Measurements from ENCODE around the gene RNF148. TPM values are rescaled to one million over a fixed set of nuclear protein-coding genes. Genes with fewer than 3 reads are reported as not detected.

RNF148 gene
- polyA plus RNA-seq, 3 donors: not detected

- WGBS (ENCODE audit: insufficient coverage): no CpG with 5 or more reads among the region's 2 CpGs
- Mint-ChIP-seq H3K9me3 (peaks cover 0 to 12% (median 0%) of the 10 kb centered on the region in 7 donors), H3K36me3 (no peaks in the 10 kb centered on the region), H3K4me3 (no peak overlapping the region), H3K27me3 (ENCODE audit: low read depth in 3 of 3) (no peaks in the 10 kb centered on the region), H3K27ac (no peak overlapping the region), H3K4me1 (no peaks in the 10 kb centered on the region)
- H3K27me3 ChIP-seq (ENCODE audit: control insufficient read depth in 2 of 2, insufficient read depth in 2 of 2, low read length in 2 of 2): no peaks in the 10 kb centered on the region
- H3K4me1 ChIP-seq (ENCODE audit: control insufficient read depth in 1 of 2, insufficient read depth in 2 of 2, low read length in 2 of 2): no peaks in the 10 kb centered on the region
- intact Hi-C loops (cut with micrococcal nuclease): no loop called here
- TF ChIP-seq CTCF (IDR thresholded peaks at IDR 0.05): no peak
- H3K36me3 ChIP-seq (replicated peaks in 1 of 2; ENCODE audit: control insufficient read depth in 1 of 2, insufficient read depth in 2 of 2, low read length in 2 of 2): no peaks in the 10 kb centered on the region
- H3K27ac ChIP-seq (ENCODE audit: low read depth in 1 of 2, low read length in 2 of 2): no peak overlapping the region
- no peak for DNase-seq
- H4K20me1 ChIP-seq (ENCODE audit: insufficient read depth, low read length): no peaks in the 10 kb centered on the region
- H3K4me2 ChIP-seq (replicated peaks; ENCODE audit: extremely low read depth, low read length, poor library complexity, severe bottlenecking): no peak overlapping the region
- no peaks in the 10 kb centered on the region for H3K9me3 ChIP-seq (replicated peaks in 1 of 2; ENCODE audit: control insufficient read depth in 1 of 2, insufficient read depth in 1 of 2, low read length in 2 of 2)
- H2AFZ ChIP-seq (ENCODE audit: insufficient read depth, low read depth, low read length, poor library complexity, severe bottlenecking): no peak overlapping the region
- H3K79me2 ChIP-seq (ENCODE audit: insufficient read depth, low read length): no peaks in the 10 kb centered on the region
- no peak overlapping the region for H3K4me3 ChIP-seq (replicated peaks in 1 of 3; ENCODE audit: low read depth in 2 of 3, low read length in 3 of 3)
- no peak overlapping the region for H3K9ac ChIP-seq (ENCODE audit: insufficient read depth, low read length, poor library complexity, severe bottlenecking)
These were observed 43.9 kb downstream of the RNF148 start for GRCh38 chr7:122658856-122659255.

GRCh38 chr7:122653685-122654084, 49.0 kb downstream of the RNF148 start:
- no peak for TF ChIP-seq CTCF (IDR thresholded peaks at IDR 0.05)
- H3K36me3 ChIP-seq (replicated peaks in 1 of 2; ENCODE audit: control insufficient read depth in 1 of 2, insufficient read depth in 2 of 2, low read length in 2 of 2): no peaks in the 10 kb centered on the region
- no CpG with 5 or more reads among the region's 5 CpGs for WGBS (ENCODE audit: insufficient coverage)
- H3K9me3 Mint-ChIP-seq: peaks cover 0 to 14% (median 2%) of the 10 kb centered on the region in 7 donors
- H3K27me3 Mint-ChIP-seq (ENCODE audit: low read depth in 3 of 3): peaks cover 0 to 1% (median 0%) of the 10 kb centered on the region in 3 donors
- H3K79me2 ChIP-seq (ENCODE audit: insufficient read depth, low read length): no peaks in the 10 kb centered on the region
- DNase-seq: no peak
- no peaks in the 10 kb centered on the region for H3K4me1 ChIP-seq (ENCODE audit: control insufficient read depth in 1 of 2, insufficient read depth in 2 of 2, low read length in 2 of 2)
- no peak overlapping the region for H3K27ac ChIP-seq (ENCODE audit: low read depth in 1 of 2, low read length in 2 of 2)
- no peak overlapping the region for H3K27ac Mint-ChIP-seq
- peaks cover 0 to 5% of the 10 kb centered on the region in 2 donors for H3K9me3 ChIP-seq (replicated peaks in 1 of 2; ENCODE audit: control insufficient read depth in 1 of 2, insufficient read depth in 1 of 2, low read length in 2 of 2)
- intact Hi-C loops (cut with micrococcal nuclease): no loop called here
- no peak overlapping the region for H3K9ac ChIP-seq (ENCODE audit: insufficient read depth, low read length, poor library complexity, severe bottlenecking)
- H3K4me3 Mint-ChIP-seq: no peak overlapping the region
- no peak overlapping the region for H3K4me3 ChIP-seq (replicated peaks in 1 of 3; ENCODE audit: low read depth in 2 of 3, low read length in 3 of 3)
- no peak overlapping the region for H3K4me2 ChIP-seq (replicated peaks; ENCODE audit: extremely low read depth, low read length, poor library complexity, severe bottlenecking)
- H2AFZ ChIP-seq (ENCODE audit: insufficient read depth, low read depth, low read length, poor library complexity, severe bottlenecking): no peak overlapping the region
- H3K36me3 Mint-ChIP-seq: no peaks in the 10 kb centered on the region
- no peaks in the 10 kb centered on the region for H4K20me1 ChIP-seq (ENCODE audit: insufficient read depth, low read length)
- no peaks in the 10 kb centered on the region for H3K27me3 ChIP-seq (ENCODE audit: control insufficient read depth in 2 of 2, insufficient read depth in 2 of 2, low read length in 2 of 2)
- no peaks in the 10 kb centered on the region for H3K4me1 Mint-ChIP-seq

All from CD14-positive monocyte (primary cell).